K562 (cell line): ENCODE results near the gene DND1. TPM values are rescaled to one million over a fixed set of nuclear protein-coding genes. Genes with fewer than 3 reads are reported as not detected.

ENCODE experiments used
- ATAC-seq: fragments of 200-7000 bp; cut with Tn5 transposase; 3 replicates; pipeline ENCODE4 v1.9.1; 2020; ENCODE audit warnings: moderate library complexity
- BruUV-seq: library from RNA; stranded (reverse); fragments of 400-500 nt; replicated peaks from 2 replicates; lab custom pipeline; 2021; lab: Mats Ljungman, UMichigan
- CTCF ChIA-PET: fragments of 300-600 bp; formaldehyde crosslinking; extraction: SDS; loops from one replicate; lab custom pipeline; 2021; ENCODE audit warnings: low intra/inter-chr PET ratio; lab: Yijun Ruan, JAX
- POLR2A ChIA-PET: fragments of 300-600, 350-650 bp; sonication (Branson Sonifier 250); formaldehyde crosslinking; extraction: SDS; loops from one replicate; lab custom pipeline; 2021; ENCODE audit warnings: antibody characterized with exemption, inconsistent platforms; lab: Yijun Ruan, JAX
- DNase-seq, 4 experiments: peaks; one replicate each; pipeline versions ENCODE4 v3.0.0 to v3.0.0-alpha.2; 2011 to 2018; ENCODE audit warnings: low spot score in 3 of 4, mixed read lengths in 3 of 4; ENCODE audit errors: extremely low read depth in 1 of 4
- FAIRE-seq: peaks from 2 replicates; lab custom pipeline; 2011; peaks lifted over from hg19 to GRCh38; lab: Jason Lieb, UNC
- H2AFZ ChIP-seq: 2 replicates; pipeline ENCODE4 v1.6.0; 2011; ENCODE audit warnings: low read depth, low read length, control low read depth, inconsistent platforms
- H3K27ac ChIP-seq: fragments of 200-600 bp; 3 replicates; pipeline ENCODE4 v1.8.0; 2011; ENCODE audit warnings: low read depth, mild to moderate bottlenecking, control low read depth, inconsistent platforms, low read length, moderate library complexity, mixed read lengths; ENCODE audit errors: extremely low read depth
- H3K27me3 ChIP-seq, 2 experiments: fragments of 300-600 bp in 1 of 2; 2 replicates in 1 of 2; 3 replicates in 1 of 2; pipeline versions ENCODE4 v1.6.0 to v1.8.0; 2011; ENCODE audit warnings: inconsistent platforms in 2 of 2, low read length in 2 of 2, mild to moderate bottlenecking in 1 of 2, mixed read lengths in 1 of 2, moderate library complexity in 1 of 2; ENCODE audit not compliant: control insufficient read depth in 2 of 2, insufficient read depth in 2 of 2
- H3K36me3 ChIP-seq: fragments of 300-600 bp; 3 replicates; pipeline ENCODE4 v1.8.0; 2011; ENCODE audit warnings: mild to moderate bottlenecking, low read length, inconsistent platforms; ENCODE audit not compliant: control insufficient read depth, insufficient read depth
- H3K4me1 ChIP-seq, 2 experiments: fragments of 200-600 bp in 1 of 2; replicated peaks in 1 of 2; 2 replicates in 1 of 2; 3 replicates in 1 of 2; pipeline versions ENCODE4 v1.5.1 to v1.8.0; 2011; ENCODE audit warnings: inconsistent platforms in 2 of 2, low read length in 2 of 2, mild to moderate bottlenecking in 1 of 2, mixed read lengths in 1 of 2, moderate library complexity in 1 of 2; ENCODE audit not compliant: control insufficient read depth in 2 of 2, insufficient read depth in 2 of 2
- H3K4me2 ChIP-seq: 2 replicates; pipeline ENCODE4 v1.6.1; 2011; ENCODE audit warnings: low read length, control low read depth, inconsistent platforms, mixed read lengths; ENCODE audit not compliant: insufficient read depth
- H3K4me3 ChIP-seq: fragments of 200-600 bp; sonication (generic), shearing (Covaris generic); 2 replicates; pipeline ENCODE4 v1.5.1; 2016; ENCODE audit warnings: control low read depth, inconsistent platforms
- H3K79me2 ChIP-seq: fragments of 200-600 bp; 3 replicates; pipeline ENCODE4 v1.8.0; 2011; ENCODE audit warnings: low read length, inconsistent platforms; ENCODE audit not compliant: control insufficient read depth, insufficient read depth
- H3K9ac ChIP-seq, 2 experiments: 2 replicates each; pipeline versions ENCODE4 v1.6.0 to v1.6.1; 2011; ENCODE audit warnings: low read depth in 2 of 2, low read length in 2 of 2, control low read depth in 1 of 2, inconsistent platforms in 1 of 2, mild to moderate bottlenecking in 1 of 2, mixed read lengths in 1 of 2; ENCODE audit not compliant: insufficient read depth in 1 of 2
- H3K9me1 ChIP-seq: one replicate; pipeline ENCODE4 v1.6.0; 2011; ENCODE audit warnings: inconsistent platforms, mild to moderate bottlenecking, low read length, moderate library complexity; ENCODE audit not compliant: control insufficient read depth, insufficient read depth
- H3K9me3 ChIP-seq: replicated peaks from 2 replicates; pipeline ENCODE4 v1.5.1; 2011; ENCODE audit warnings: low read depth, low read length, inconsistent platforms; ENCODE audit not compliant: control insufficient read depth, insufficient read depth
- H4K20me1 ChIP-seq: replicated peaks from 2 replicates; pipeline ENCODE4 v1.6.1; 2011; ENCODE audit warnings: low read length, inconsistent platforms, mixed read lengths; ENCODE audit not compliant: control insufficient read depth, insufficient read depth
- ARHGAP35 ChIP-seq: fragments of 450-650 bp; IDR thresholded peaks from 2 replicates; pipeline ENCODE4 v1.6.1; 2018; ENCODE audit not compliant: partially characterized antibody
- BACH1 ChIP-seq: fragments of 200-800 bp; sonication (Bioruptor generic); IDR thresholded peaks from 2 replicates; pipeline ENCODE4 v1.6.1; 2016; ENCODE audit warnings: missing genetic modification characterization, missing compliant biosample characterization
- CBFB ChIP-seq: sonication (generic); formaldehyde crosslinking; IDR thresholded peaks from 2 replicates; pipeline ENCODE4 v1.4.0; 2020; ENCODE audit warnings: mild to moderate bottlenecking, missing genetic modification reagents
- CC2D1A ChIP-seq: fragments of 450-650 bp; IDR thresholded peaks from 2 replicates; pipeline ENCODE4 v1.6.1; 2017; ENCODE audit warnings: mild to moderate bottlenecking
- E4F1 ChIP-seq: fragments of 250-450 bp; sonication (Bioruptor Pico); IDR thresholded peaks from 2 replicates; pipeline ENCODE4 v1.5.0; 2021; ENCODE audit warnings: mild to moderate bottlenecking, borderline replicate concordance
- ERF ChIP-seq: fragments of 450-650 bp; formaldehyde crosslinking; IDR thresholded peaks from 2 replicates; pipeline ENCODE4 v1.4.0; 2020; ENCODE audit warnings: mild to moderate bottlenecking, mixed read lengths
- HINFP ChIP-seq: fragments of 450-650 bp; conservative IDR thresholded peaks from 2 replicates; pipeline ENCODE4 v1.6.1; 2016; ENCODE audit warnings: missing genetic modification characterization, low read depth, mild to moderate bottlenecking, control low read depth, missing compliant biosample characterization
- PML ChIP-seq: IDR thresholded peaks from 2 replicates; pipeline ENCODE4 v1.6.1; 2012; ENCODE audit warnings: low read length, inconsistent platforms
- PURB ChIP-seq: sonication (generic); formaldehyde crosslinking; IDR thresholded peaks from 2 replicates; pipeline ENCODE4 v1.9.0; 2021; ENCODE audit warnings: low read depth, mild to moderate bottlenecking, missing genetic modification reagents
- ZMIZ1 ChIP-seq, 2 experiments: fragments of 150-350 bp in 1 of 2; IDR thresholded peaks; 2 replicates each; pipeline ENCODE4 v1.6.1; 2012 to 2016; ENCODE audit warnings: low read depth in 2 of 2, low read length in 2 of 2, mild to moderate bottlenecking in 1 of 2, moderate library complexity in 1 of 2
- ZNF133 ChIP-seq: fragments of 250-450 bp; sonication (Bioruptor Pico); IDR thresholded peaks from 2 replicates; pipeline ENCODE4 v1.4.0; 2020; ENCODE audit warnings: mild to moderate bottlenecking
- ZNF316 ChIP-seq: fragments of 450-650 bp; IDR thresholded peaks from 2 replicates; pipeline ENCODE4 v1.6.1; 2016
- ZNF75A ChIP-seq: fragments of 450-650 bp; formaldehyde crosslinking; IDR thresholded peaks from 2 replicates; pipeline ENCODE4 v1.4.0; 2020; ENCODE audit warnings: mild to moderate bottlenecking
- WGBS: fragments of 100-300 bp; shearing (Covaris generic); methylation state at CpG from one replicate; pipeline ENCODE4 v1.1.6; 2016; ENCODE audit warnings: low coverage, mixed read lengths; ENCODE audit not compliant: insufficient coverage; ENCODE audit errors: missing lambda C conversion rate; 5-methylcytosine and 5-hydroxymethylcytosine counted together
- in situ Hi-C: fragments of 300-500 bp; cut with MboI; formaldehyde crosslinking; loops from 4 replicates; pipeline ENCODE4 v1.15.0; 2018; ENCODE audit warnings: inconsistent platforms, mixed read lengths
- intact Hi-C: fragments of 100-400 bp; cut with micrococcal nuclease; formaldehyde crosslinking; loops from 2 replicates; pipeline ENCODE4 v1.14.2; 2022
- polyA plus RNA-seq, 8 experiments: library from polyadenylated mRNA; depleted of rRNA in 4 of 8; stranded (reverse) in 5 of 8; unstranded in 3 of 8; fragments of >200 nt; fragmentation: Nextera tagmentation in 2 of 8; fragmentation: Illumina TruSeq in 1 of 8; extraction: Ambion mirVana in 2 of 8; extraction: Trizol in 1 of 8; gene quantifications; 2 replicates each; pipeline versions ENCODE4 v1.2.1 to v1.2.3, GENCODE V29; 2011 to 2014; ENCODE audit warnings: inconsistent platforms in 1 of 8, missing spikeins in 1 of 8
- total RNA-seq, 7 experiments: library from RNA; depleted of rRNA in 6 of 7; stranded (reverse); fragments of >200 nt in 6 of 7; fragmentation: Illumina TruSeq in 2 of 7; extraction: Trizol in 2 of 7; gene quantifications; 2 replicates each; pipeline versions ENCODE4 v1.2.1 to v1.2.3, GENCODE V29; 2011 to 2021; ENCODE audit warnings: low replicate concordance in 1 of 7

DND1 gene
- total and polyA plus RNA-seq, 9 of the 15 experiments (the other 6 are each of a cell fraction or from before 2014, with no cell fraction given) = 0.37 to 2.0 (median 0.90) TPM; not detected in 3

- Histone ChIP-seq H3K9me3 (no peaks in the 10 kb centered on the region), H3K79me2 (peaks cover 37% of the 10 kb centered on the region), H3K4me1 (peaks cover 5 to 14% of the 10 kb centered on the region in 2 experiments; a peak in 3 of 5 replicates), H3K36me3 (peaks cover 66% of the 10 kb centered on the region), H3K9ac (no peak overlapping the region), H3K4me2 (no peak overlapping the region), H3K4me3 (no peak overlapping the region), H2AFZ (no peak overlapping the region), H3K27ac (no peak overlapping the region), H3K9me1 (no peaks in the 10 kb centered on the region), H3K27me3 (no peaks in the 10 kb centered on the region), H4K20me1 (no peaks in the 10 kb centered on the region)
- ChIA-PET CTCF (no interaction called here), POLR2A (interaction anchor here (1.1 kb wide), 1 partner anchor 17 kb away, joined by 3 read pairs; no protein-coding TSS in a partner anchor)
- in situ Hi-C loops (no loop called here), intact Hi-C loops (no loop called here)
- FAIRE-seq (no peak), ATAC-seq (no peak), DNase-seq (no peak)
- no TSS peak for BruUV-seq
- TF ChIP-seq E4F1 (no peak), ARHGAP35 (no peak), ZNF316 (no peak), ZNF133 (no peak), PURB (CRISPR knock-in tag) (no peak), PML (no peak), ZMIZ1 (IDR thresholded peaks at IDR 0.05; ENCODE audit: low read depth in 2 of 2, low read length in 2 of 2) (no peak), ZNF75A (no peak), BACH1 (no peak), CBFB (no peak), HINFP (tag) (no peak), ERF (CRISPR knock-in tag) (no peak), CC2D1A (no peak)
- WGBS = 87% methylated on average over 5 of the region's 5 CpGs
Observed at GRCh38 chr5:140694276-140694675, 20.9 kb upstream of the DND1 start.
